ENCODE measurements around the gene PLIN5. TPM values are rescaled to one million over a fixed set of nuclear protein-coding genes. Genes with fewer than 3 reads are reported as not detected.

Gene PLIN5
- total RNA-seq, 1 donor from 2014 or later = not detected

DNA sequence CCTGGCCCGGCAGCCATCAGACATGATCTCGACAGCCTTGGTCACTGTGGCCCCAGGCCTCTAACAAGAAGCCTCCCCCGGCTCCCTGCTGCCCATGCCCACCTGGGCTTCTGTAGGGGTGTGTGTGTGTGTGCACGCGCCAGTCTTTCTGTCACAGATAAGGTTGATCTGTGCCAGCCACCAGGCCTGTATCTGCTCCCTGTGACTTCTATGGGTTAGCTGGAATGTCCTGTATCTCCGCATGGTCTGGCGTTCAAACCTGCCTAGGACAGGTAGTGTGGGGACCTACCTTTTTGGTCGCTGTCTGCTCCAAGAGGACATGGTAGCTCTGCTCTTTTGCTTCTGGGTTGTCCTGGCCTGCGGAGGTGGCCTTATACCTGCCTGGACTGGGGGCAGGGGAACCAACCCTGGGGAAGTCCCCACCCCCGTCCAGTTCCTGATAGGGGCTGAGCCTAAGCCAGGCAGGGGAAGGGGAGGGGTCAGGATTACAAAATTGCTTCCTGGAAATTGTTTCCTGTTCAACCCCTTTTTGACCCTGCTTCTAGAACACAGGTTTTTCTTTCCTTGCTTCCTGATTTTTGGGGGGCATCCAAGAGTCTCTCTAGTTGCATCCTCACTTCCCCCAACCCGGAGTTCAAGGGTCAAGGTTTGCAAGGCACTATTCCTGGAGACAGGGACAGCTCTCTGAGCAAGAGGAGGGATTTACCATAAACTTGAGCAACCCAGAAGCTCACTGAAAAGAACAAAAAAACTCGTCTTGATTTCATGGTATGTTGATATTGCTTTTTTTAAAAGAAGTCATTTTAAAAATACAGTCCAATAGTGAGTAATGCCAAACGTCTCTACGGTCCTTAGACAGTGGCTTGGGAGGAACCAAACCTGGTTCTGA lies 4.9 kb upstream of the PLIN5 start, which contains the start of gene LRG1:
Gene LRG1 (minus strand): TSS at position 344 of the 889 bp plus-strand sequence. CDS start 23 bp downstream, at position 321.
- DNase-seq (ENCODE audit: extremely low spot score, unreplicated experiment) = no peak
- H3K9me3 Mint-ChIP-seq (ENCODE audit: unreplicated experiment) = no peaks in the 10 kb centered on the region
- no peak within 1 kb of the TSS for H3K4me3 Mint-ChIP-seq (ENCODE audit: unreplicated experiment)
- peaks cover 22% of the 10 kb centered on the region for H3K27me3 Mint-ChIP-seq (ENCODE audit: unreplicated experiment)
- H3K27ac Mint-ChIP-seq (ENCODE audit: unreplicated experiment) = no peak within 1 kb of the TSS
- TF ChIP-seq, protein P1, sequence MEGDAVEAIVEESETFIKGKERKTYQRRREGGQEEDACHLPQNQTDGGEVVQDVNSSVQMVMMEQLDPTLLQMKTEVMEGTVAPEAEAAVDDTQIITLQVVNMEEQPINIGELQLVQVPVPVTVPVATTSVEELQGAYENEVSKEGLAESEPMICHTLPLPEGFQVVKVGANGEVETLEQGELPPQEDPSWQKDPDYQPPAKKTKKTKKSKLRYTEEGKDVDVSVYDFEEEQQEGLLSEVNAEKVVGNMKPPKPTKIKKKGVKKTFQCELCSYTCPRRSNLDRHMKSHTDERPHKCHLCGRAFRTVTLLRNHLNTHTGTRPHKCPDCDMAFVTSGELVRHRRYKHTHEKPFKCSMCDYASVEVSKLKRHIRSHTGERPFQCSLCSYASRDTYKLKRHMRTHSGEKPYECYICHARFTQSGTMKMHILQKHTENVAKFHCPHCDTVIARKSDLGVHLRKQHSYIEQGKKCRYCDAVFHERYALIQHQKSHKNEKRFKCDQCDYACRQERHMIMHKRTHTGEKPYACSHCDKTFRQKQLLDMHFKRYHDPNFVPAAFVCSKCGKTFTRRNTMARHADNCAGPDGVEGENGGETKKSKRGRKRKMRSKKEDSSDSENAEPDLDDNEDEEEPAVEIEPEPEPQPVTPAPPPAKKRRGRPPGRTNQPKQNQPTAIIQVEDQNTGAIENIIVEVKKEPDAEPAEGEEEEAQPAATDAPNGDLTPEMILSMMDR (IDR thresholded peaks at IDR 0.05) = no peak
- H3K36me3 Mint-ChIP-seq (ENCODE audit: unreplicated experiment) = no peaks in the 10 kb centered on the region
- H3K4me1 Mint-ChIP-seq (ENCODE audit: unreplicated experiment) = no peaks in the 10 kb centered on the region

DNA sequence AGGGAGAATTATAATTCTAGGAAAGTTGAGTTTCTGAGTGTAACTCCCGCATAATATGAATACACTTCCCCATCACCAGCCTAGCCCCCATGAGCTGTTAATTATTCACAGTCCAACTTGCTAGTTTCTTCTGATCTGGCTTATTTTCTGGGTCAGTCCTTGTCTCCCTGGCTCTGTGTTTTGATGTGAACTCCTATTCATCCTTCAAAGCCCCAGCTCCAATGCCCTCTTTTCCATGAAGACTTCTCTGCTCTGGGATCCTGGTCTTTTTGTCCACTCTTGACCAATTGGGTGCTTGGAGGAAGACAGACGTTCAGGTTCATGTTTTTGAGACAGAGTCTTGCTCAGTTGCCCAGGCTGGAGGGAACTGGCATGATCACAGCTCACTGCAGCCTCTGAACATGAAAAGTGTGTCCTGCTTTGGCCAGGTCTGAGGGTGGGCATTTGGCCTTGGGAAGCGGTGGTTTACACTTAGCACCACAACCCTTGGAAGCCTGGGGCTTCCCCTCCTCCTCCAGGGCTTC lies 4.2 kb upstream of the PLIN5 start:
- Mint-ChIP-seq H3K4me1 (ENCODE audit: unreplicated experiment) (no peaks in the 10 kb centered on the region), H3K36me3 (ENCODE audit: unreplicated experiment) (no peaks in the 10 kb centered on the region), H3K4me3 (ENCODE audit: unreplicated experiment) (no peak overlapping the region), H3K27ac (ENCODE audit: unreplicated experiment) (no peak overlapping the region), H3K27me3 (ENCODE audit: unreplicated experiment) (peaks cover 25% of the 10 kb centered on the region), H3K9me3 (ENCODE audit: unreplicated experiment) (no peaks in the 10 kb centered on the region)
- no peak for DNase-seq (ENCODE audit: extremely low spot score, unreplicated experiment)
- TF ChIP-seq, protein P1 (IDR thresholded peaks at IDR 0.05) = no peak

DNA sequence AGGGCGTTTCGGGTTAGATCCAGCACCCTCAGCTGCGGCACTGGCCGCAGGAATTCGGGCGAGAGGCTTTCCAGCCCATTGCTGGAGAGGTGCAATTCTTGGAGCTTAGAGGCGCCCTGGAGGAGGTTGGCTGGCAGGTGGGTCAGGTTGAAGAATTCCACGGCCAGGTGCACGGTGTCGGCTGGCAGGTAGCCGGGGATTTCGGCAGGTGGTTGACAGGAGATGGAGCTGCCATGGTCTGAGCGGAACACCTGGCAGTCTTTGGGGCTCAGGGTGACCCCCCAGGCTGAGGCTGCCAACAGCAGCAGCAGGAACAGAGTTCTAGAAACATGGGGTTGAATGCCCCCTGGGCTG lies 3.6 kb upstream of the PLIN5 start:
- TF ChIP-seq, protein P1 (IDR thresholded peaks at IDR 0.05) = no peak
- H3K9me3 Mint-ChIP-seq (ENCODE audit: unreplicated experiment) = no peaks in the 10 kb centered on the region
- H3K27ac Mint-ChIP-seq (ENCODE audit: unreplicated experiment) = no peak overlapping the region
- no peaks in the 10 kb centered on the region for H3K4me1 Mint-ChIP-seq (ENCODE audit: unreplicated experiment)
- H3K36me3 Mint-ChIP-seq (ENCODE audit: unreplicated experiment) = no peaks in the 10 kb centered on the region
- no peak overlapping the region for H3K4me3 Mint-ChIP-seq (ENCODE audit: unreplicated experiment)
- peaks cover 30% of the 10 kb centered on the region for H3K27me3 Mint-ChIP-seq (ENCODE audit: unreplicated experiment)
- DNase-seq (ENCODE audit: extremely low spot score, unreplicated experiment) = no peak

DNA sequence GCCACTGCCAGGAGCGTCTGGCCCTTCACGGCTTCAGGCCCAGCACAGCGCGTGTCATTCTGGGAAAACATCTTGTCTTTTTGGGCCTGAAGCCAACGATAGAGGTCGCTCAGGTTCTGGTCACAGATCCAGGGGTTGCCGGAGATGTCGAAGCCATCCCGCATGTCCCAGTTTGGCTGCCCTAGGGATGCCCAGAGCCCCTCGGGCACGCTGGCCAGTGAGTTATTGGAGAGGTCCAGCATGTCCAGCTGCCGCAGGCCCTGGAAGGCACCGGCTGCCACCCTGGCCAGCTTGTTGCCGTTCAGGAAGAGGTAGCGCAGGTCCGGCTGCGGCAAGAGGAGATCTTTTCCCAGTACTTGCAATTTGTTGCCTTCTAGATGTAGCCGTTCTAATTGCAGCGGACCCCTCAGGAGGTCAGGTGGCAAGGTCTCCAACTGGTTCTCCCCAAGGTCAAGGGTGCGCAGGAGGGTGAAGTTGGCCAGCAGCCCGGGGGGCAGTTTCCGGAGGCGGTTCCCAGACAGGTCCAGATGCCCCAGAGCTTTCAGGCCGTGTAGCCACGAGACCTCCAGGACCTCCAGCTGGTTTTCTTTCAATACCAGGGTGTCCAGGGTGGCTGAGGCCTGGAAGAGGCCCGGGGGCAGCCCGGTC lies 3.1 kb upstream of the PLIN5 start:
- no peak for DNase-seq (ENCODE audit: extremely low spot score, unreplicated experiment)
- TF ChIP-seq, protein P1 (IDR thresholded peaks at IDR 0.05) = no peak
- no peaks in the 10 kb centered on the region for H3K36me3 Mint-ChIP-seq (ENCODE audit: unreplicated experiment)
- no peaks in the 10 kb centered on the region for H3K4me1 Mint-ChIP-seq (ENCODE audit: unreplicated experiment)
- H3K9me3 Mint-ChIP-seq (ENCODE audit: unreplicated experiment) = no peaks in the 10 kb centered on the region
- no peak overlapping the region for H3K27ac Mint-ChIP-seq (ENCODE audit: unreplicated experiment)
- peaks cover 34% of the 10 kb centered on the region for H3K27me3 Mint-ChIP-seq (ENCODE audit: unreplicated experiment)
- H3K4me3 Mint-ChIP-seq (ENCODE audit: unreplicated experiment) = no peak overlapping the region

DNA sequence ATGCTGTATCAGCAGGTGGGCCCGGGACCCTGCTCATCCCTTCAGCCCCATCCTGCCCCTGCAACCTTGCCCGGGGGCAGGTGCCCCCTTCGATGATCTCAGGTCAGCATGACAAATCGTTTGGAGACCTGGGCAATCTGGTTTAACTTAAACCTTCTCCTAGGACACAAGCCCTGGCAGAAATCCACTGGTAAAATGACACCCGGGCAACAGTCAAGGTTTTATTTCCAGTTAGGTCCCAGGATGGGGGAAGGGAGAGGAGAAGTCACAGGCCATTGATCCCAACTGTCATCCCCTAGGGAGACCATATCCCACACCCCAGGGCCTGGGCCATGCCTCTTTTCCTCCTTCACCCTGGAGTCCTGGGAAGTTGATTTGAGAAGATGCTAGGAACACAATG lies 1.8 kb upstream of the PLIN5 start:
- no peak overlapping the region for H3K27ac Mint-ChIP-seq (ENCODE audit: unreplicated experiment)
- no peak for DNase-seq (ENCODE audit: extremely low spot score, unreplicated experiment)
- no peak overlapping the region for H3K4me3 Mint-ChIP-seq (ENCODE audit: unreplicated experiment)
- TF ChIP-seq, protein P1 (IDR thresholded peaks at IDR 0.05) = no peak
- H3K36me3 Mint-ChIP-seq (ENCODE audit: unreplicated experiment) = no peaks in the 10 kb centered on the region
- H3K27me3 Mint-ChIP-seq (ENCODE audit: unreplicated experiment) = peaks cover 34% of the 10 kb centered on the region
- no peaks in the 10 kb centered on the region for H3K9me3 Mint-ChIP-seq (ENCODE audit: unreplicated experiment)
- H3K4me1 Mint-ChIP-seq (ENCODE audit: unreplicated experiment) = no peaks in the 10 kb centered on the region
